Right atrium auricular region (tissue), 2 donors: ENCODE measurements around the gene DBNDD1. TPM values are rescaled to one million over a fixed set of nuclear protein-coding genes. Genes with fewer than 3 reads are reported as not detected.

Experiments used
- DNase-seq: peaks from one replicate; pipeline ENCODE4 v3.0.0-alpha.2; 2019; ENCODE audit warnings: low spot score
- H3K27ac ChIP-seq, 2 donors: fragments of 200-600 bp; sonication (generic); 1 replicate in 1 of 2; 2 replicates in 1 of 2; pipeline ENCODE4 v1.5.1; 2016 to 2019
- H3K27me3 ChIP-seq, 2 donors: fragments of 200-600 bp; sonication (generic); one replicate each; pipeline versions ENCODE4 v1.5.1 to v1.6.0; 2017 to 2019
- H3K36me3 ChIP-seq: fragments of 200-600 bp; sonication (generic); one replicate; pipeline ENCODE4 v1.5.1; 2016
- H3K4me1 ChIP-seq, 2 donors: fragments of 200-600 bp; sonication (generic); one replicate each; pipeline versions ENCODE4 v1.5.1 to v1.6.0; 2017 to 2019
- H3K4me3 ChIP-seq, 2 donors: fragments of 200-600 bp; sonication (generic); 1 replicate in 1 of 2; 2 replicates in 1 of 2; pipeline ENCODE4 v1.5.1; 2017 to 2019; ENCODE audit warnings: mild to moderate bottlenecking in 1 of 2, moderate library complexity in 1 of 2
- H3K9me3 ChIP-seq, 2 donors: fragments of 200-600 bp; sonication (generic); one replicate each; pipeline ENCODE4 v1.5.1; 2019
- total RNA-seq, 2 donors: library from RNA; depleted of rRNA; stranded (reverse); fragments of >200 nt; gene quantifications; one replicate each; pipeline ENCODE4 v1.1.0, GENCODE V29; 2016
- TF ChIP-seq, protein P1 (sequence below), 2 donors: fragments of 200-600 bp; sonication (generic); IDR thresholded peaks; one replicate each; pipeline ENCODE4 v1.5.1; 2019; ENCODE audit warnings: antibody characterized with exemption in 2 of 2

Gene DBNDD1
- total RNA-seq, 2 donors from 2014 or later: 2.9 to 6.2 TPM

DNA sequence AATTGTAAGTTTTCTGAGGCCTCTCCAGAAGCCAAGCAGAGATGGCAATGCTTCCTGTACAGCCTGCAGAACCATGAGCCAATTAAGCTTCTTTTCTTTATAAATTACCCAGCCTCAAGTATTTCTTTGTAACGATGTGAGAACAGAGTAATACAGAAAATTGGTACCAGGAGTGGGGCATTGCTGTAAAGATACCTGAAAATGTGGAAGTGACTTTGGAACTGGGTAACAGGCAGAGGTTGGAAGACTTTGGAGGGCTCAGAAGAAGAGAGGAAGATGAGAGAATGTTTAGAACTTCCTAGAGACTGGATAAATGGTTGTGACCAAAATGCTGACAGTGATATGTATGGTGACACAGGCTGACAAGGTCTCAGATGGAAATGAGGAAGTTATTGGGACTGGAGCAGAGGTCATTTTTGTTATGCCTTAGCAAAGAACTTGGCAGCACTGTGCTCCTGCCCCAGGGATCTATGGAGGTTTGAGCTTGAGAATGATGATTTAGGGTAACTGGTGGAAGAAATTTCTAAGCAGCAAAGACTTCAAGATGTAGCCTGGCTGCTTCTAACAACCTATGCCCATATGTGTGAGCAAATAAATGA is 34.7 kb upstream of the DBNDD1 start:
- no peak overlapping the region for H3K4me3 ChIP-seq
- no peak overlapping the region for H3K27ac ChIP-seq
- H3K9me3 ChIP-seq: peaks cover 0 to 14% of the 10 kb centered on the region in 2 donors
- H3K36me3 ChIP-seq: no peaks in the 10 kb centered on the region
- DNase-seq: no peak
- H3K27me3 ChIP-seq: no peaks in the 10 kb centered on the region
- TF ChIP-seq, protein P1, sequence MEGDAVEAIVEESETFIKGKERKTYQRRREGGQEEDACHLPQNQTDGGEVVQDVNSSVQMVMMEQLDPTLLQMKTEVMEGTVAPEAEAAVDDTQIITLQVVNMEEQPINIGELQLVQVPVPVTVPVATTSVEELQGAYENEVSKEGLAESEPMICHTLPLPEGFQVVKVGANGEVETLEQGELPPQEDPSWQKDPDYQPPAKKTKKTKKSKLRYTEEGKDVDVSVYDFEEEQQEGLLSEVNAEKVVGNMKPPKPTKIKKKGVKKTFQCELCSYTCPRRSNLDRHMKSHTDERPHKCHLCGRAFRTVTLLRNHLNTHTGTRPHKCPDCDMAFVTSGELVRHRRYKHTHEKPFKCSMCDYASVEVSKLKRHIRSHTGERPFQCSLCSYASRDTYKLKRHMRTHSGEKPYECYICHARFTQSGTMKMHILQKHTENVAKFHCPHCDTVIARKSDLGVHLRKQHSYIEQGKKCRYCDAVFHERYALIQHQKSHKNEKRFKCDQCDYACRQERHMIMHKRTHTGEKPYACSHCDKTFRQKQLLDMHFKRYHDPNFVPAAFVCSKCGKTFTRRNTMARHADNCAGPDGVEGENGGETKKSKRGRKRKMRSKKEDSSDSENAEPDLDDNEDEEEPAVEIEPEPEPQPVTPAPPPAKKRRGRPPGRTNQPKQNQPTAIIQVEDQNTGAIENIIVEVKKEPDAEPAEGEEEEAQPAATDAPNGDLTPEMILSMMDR (IDR thresholded peaks at IDR 0.05): no peak
- H3K4me1 ChIP-seq: no peaks in the 10 kb centered on the region

DNA sequence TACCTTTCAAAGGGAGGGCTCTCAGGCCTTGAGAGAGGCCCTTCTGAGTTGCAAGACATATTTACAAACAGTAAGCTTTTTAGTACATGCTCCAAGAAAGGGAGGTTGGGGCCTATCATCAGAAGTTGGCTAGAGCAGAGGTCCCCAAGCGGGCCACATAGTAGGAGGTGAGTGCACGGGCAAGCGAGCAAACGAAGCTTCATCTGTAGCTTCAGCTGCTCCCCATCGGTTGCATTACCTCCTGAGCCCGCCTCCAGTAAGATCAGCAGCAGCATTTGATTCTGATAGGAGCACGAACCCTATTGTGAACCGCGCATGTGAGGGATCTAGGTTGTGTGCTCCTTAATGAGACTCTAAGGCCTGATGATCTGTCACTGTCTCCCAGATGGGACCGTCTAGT is 31.7 kb upstream of the DBNDD1 start:
- TF ChIP-seq, protein P1 (IDR thresholded peaks at IDR 0.05): no peak
- no peak for DNase-seq
- H3K27me3 ChIP-seq: no peaks in the 10 kb centered on the region

DNA sequence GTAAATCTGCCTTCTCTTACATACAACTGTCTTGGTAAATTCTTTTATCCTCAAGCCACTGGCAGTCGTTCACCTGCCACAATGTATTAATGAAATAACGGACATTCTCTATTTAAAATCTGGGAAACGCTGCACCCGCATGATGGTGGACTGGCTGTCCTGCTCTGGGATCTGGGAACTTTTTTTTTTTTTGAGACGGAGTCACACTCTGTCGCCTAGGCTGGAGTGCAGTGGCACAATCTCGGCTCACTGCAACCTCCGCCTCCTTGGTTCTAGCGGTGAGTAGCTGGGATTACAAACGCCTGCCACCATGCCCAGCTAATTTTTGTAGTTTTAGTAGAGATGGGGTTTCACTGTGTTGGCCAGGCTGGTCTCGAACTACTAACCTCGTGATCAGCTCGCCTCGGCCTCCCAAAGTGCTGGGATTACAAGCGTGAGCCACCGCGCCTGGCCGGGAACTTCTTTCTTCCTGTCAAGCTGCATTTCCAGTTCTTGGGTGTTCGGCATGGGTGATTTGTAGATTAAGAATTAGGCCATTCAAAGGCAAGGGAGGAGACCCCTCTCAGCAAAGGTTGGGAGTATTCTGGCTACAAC is 29.6 kb upstream of the DBNDD1 start:
- no peak overlapping the region for H3K4me3 ChIP-seq
- no peaks in the 10 kb centered on the region for H3K27me3 ChIP-seq
- DNase-seq: no peak
- no peak overlapping the region for H3K27ac ChIP-seq
- no peaks in the 10 kb centered on the region for H3K9me3 ChIP-seq
- TF ChIP-seq, protein P1 (IDR thresholded peaks at IDR 0.05): no peak
- H3K36me3 ChIP-seq: no peaks in the 10 kb centered on the region
- peaks cover 0 to 15% of the 10 kb centered on the region in 2 donors for H3K4me1 ChIP-seq

More for the DNA sequence above, 31.7 kb upstream of the DBNDD1 start:
- Histone ChIP-seq H3K36me3 (no peaks in the 10 kb centered on the region), H3K4me1 (peaks cover 0 to 15% of the 10 kb centered on the region in 2 donors), H3K9me3 (peaks cover 0 to 14% of the 10 kb centered on the region in 2 donors), H3K27ac (no peak overlapping the region), H3K4me3 (no peak overlapping the region)

DNA sequence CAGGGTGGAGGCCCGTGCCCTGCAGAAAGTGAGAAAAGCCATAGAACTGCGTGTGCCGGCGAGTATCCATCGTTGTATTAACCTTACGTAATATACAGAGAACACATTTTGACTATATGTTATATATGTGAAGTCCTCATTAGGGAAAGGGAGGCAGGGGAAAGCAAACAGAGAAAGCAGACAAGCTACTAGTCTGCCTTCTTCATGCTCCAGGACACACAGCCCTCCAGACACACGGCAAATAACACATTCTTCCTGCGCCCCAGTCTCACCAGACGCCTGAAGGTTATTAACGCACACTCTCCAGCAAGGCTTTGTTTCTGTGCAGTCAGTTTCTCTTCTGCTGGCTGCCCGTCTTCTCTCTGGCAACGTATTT is 29.1 kb upstream of the DBNDD1 start:
- Histone ChIP-seq H3K27ac (no peak overlapping the region), H3K4me3 (no peak overlapping the region)

DNA sequence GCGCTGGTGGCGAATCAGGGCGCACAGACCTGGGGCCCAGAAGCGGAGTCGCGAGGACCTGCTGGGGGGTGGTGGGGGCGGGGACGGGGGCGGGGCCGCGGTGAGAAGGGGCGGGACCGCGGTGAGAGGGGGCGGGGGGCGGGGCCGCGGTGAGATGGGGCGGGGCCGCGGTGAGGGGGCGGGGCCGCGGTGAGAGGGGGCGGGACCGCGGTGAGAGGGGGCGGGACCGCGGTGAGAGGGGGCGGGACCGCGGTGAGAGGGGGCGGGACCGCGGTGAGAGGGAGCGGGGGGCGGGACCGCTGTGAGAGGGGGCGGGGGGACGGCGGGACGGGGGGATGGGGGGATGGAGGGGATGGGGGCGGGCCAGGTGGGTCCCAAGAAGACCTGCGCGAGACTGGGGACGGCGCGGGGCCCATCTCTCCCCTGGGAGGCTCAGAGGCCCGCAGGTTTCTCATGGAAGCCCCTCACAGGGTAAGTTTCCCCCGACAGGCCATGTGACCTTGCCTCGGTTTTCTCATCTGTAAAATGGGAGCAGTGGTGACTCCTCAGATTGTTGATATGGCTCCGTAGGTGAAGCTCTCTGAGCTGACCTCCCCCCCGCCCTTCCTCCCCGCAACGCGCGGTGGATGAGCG is 28.6 kb upstream of the DBNDD1 start:
- Histone ChIP-seq H3K27ac (no peak overlapping the region), H3K4me1 (peaks cover 0 to 15% of the 10 kb centered on the region in 2 donors), H3K36me3 (peaks cover 7% of the 10 kb centered on the region), H3K27me3 (no peaks in the 10 kb centered on the region), H3K9me3 (no peaks in the 10 kb centered on the region), H3K4me3 (peak overlapping the region; percentile 32 to 59)
- TF ChIP-seq, protein P1 (IDR thresholded peaks at IDR 0.05): no peak
- no peak for DNase-seq

More for the DNA sequence above, 29.1 kb upstream of the DBNDD1 start:
- Histone ChIP-seq H3K9me3 (no peaks in the 10 kb centered on the region), H3K4me1 (peaks cover 0 to 15% of the 10 kb centered on the region in 2 donors), H3K36me3 (peaks cover 3% of the 10 kb centered on the region), H3K27me3 (no peaks in the 10 kb centered on the region)
- no peak for DNase-seq
- TF ChIP-seq, protein P1 (IDR thresholded peaks at IDR 0.05): no peak
